ENCODE data around the gene IQGAP1. TPM values are rescaled to one million over a fixed set of nuclear protein-coding genes. Genes with fewer than 3 reads are reported as not detected.

IQGAP1 gene
- total RNA-seq, 6 experiments from 2014 or later, result 172 to 201 (median 185) TPM

DNA sequence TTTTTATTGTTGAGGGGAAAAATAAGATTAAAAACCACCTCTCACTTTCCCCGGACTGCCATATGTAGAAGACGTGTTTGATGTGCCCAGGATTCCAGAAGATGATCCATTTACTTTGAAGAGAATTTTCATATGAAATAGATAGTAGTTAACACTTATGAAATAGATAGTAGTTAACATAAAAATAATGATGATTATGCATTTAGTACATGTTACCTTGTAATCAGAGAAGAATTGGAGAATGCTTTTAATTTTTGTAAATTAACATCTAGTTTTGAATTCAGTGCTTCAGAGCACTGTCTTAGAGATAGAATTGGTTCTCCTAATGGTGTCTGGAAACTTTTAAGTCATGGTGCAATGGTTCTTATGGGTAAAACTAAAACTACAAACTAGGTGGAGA is 95.6 kb downstream of the IQGAP1 start:
- Mint-ChIP-seq H3K9me3 (no peaks in the 10 kb centered on the region), H3K4me3 (no peak overlapping the region), H3K27me3 (ENCODE audit: insufficient read depth) (no peaks in the 10 kb centered on the region; the same call in none of the 2 replicates), H3K4me1 (ENCODE audit: low read depth) (peaks cover 15% of the 10 kb centered on the region), H3K36me3 (ENCODE audit: low read depth) (peaks cover 56% of the 10 kb centered on the region), H3K27ac (no peak overlapping the region)
- TF ChIP-seq, protein P1, sequence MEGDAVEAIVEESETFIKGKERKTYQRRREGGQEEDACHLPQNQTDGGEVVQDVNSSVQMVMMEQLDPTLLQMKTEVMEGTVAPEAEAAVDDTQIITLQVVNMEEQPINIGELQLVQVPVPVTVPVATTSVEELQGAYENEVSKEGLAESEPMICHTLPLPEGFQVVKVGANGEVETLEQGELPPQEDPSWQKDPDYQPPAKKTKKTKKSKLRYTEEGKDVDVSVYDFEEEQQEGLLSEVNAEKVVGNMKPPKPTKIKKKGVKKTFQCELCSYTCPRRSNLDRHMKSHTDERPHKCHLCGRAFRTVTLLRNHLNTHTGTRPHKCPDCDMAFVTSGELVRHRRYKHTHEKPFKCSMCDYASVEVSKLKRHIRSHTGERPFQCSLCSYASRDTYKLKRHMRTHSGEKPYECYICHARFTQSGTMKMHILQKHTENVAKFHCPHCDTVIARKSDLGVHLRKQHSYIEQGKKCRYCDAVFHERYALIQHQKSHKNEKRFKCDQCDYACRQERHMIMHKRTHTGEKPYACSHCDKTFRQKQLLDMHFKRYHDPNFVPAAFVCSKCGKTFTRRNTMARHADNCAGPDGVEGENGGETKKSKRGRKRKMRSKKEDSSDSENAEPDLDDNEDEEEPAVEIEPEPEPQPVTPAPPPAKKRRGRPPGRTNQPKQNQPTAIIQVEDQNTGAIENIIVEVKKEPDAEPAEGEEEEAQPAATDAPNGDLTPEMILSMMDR (IDR thresholded peaks at IDR 0.05), result no peak
- DNase-seq, result no peak

DNA sequence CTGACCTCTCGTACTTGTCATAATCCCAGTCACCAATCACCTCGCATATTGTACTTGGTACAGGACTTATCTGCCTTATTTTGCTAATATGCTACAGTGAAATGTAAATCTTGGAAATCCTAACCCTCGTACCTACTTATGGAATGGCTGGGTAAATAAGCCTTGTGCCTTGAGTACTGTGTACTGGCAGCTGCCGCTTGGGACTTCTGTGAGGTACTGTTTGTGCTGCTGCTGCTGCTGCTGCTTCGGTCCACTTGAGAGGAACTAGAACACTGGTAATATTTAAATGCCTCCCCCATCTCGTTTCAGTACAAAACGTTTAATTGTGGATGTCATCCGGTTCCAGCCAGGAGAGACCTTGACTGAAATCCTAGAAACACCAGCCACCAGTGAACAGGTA is 99.1 kb downstream of the IQGAP1 start:
- no peak for DNase-seq
- H3K27me3 Mint-ChIP-seq (ENCODE audit: insufficient read depth), result no peaks in the 10 kb centered on the region
- peaks cover 66% of the 10 kb centered on the region for H3K36me3 Mint-ChIP-seq (ENCODE audit: low read depth)
- TF ChIP-seq, protein P1 (IDR thresholded peaks at IDR 0.05), result no peak
- no peaks in the 10 kb centered on the region for H3K4me1 Mint-ChIP-seq (ENCODE audit: low read depth)
- no peaks in the 10 kb centered on the region for H3K9me3 Mint-ChIP-seq
- H3K27ac Mint-ChIP-seq, result no peak overlapping the region
- no peak overlapping the region for H3K4me3 Mint-ChIP-seq

DNA sequence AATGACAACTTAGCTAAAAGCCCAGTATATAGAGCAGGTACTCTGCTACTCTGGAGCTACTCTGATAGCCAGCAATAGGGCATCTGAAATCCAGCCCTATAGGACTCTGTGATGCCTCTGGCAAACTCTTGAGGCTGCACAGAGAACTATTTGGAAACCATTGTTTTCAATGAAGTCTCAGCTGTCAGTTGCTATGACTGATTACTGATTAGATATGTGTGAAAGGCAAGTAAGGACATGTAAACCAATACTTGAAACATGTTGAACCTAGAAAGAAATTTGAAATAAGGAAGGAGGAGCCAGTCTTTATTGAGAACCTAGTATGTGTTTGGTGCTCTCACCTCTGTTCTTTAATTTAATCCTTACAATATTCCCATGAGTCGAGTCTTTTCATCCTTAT is 101.5 kb downstream of the IQGAP1 start:
- Mint-ChIP-seq H3K27me3 (ENCODE audit: insufficient read depth) (no peaks in the 10 kb centered on the region), H3K4me1 (ENCODE audit: low read depth) (no peaks in the 10 kb centered on the region), H3K36me3 (ENCODE audit: low read depth) (peaks cover 67% of the 10 kb centered on the region), H3K4me3 (no peak overlapping the region), H3K9me3 (no peaks in the 10 kb centered on the region), H3K27ac (no peak overlapping the region)
- TF ChIP-seq, protein P1 (IDR thresholded peaks at IDR 0.05), result no peak
- no peak for DNase-seq

DNA sequence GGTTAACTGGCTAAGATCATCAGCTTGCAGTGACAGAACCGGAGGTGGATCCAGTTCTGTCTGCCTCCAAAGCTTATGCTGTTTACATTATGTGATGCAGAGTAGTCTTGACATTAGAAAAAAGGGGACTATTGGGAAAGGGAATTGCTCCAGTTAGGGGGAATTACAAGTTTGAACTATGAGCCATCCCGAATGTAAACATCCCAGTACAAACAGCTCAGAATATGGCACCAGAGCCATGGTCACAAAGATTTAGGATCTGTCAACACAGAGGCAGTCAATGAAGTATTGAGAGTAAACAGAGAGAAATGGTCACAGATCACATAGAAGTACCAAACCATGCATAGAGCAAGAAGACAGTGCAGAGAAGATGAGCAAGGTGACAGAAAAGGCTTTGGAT is 101.9 kb downstream of the IQGAP1 start:
- Mint-ChIP-seq H3K9me3 (no peaks in the 10 kb centered on the region), H3K4me1 (ENCODE audit: low read depth) (no peaks in the 10 kb centered on the region), H3K4me3 (no peak overlapping the region), H3K36me3 (ENCODE audit: low read depth) (peaks cover 65% of the 10 kb centered on the region), H3K27ac (no peak overlapping the region), H3K27me3 (ENCODE audit: insufficient read depth) (no peaks in the 10 kb centered on the region)
- no peak for DNase-seq
- TF ChIP-seq, protein P1 (IDR thresholded peaks at IDR 0.05), result no peak

DNA sequence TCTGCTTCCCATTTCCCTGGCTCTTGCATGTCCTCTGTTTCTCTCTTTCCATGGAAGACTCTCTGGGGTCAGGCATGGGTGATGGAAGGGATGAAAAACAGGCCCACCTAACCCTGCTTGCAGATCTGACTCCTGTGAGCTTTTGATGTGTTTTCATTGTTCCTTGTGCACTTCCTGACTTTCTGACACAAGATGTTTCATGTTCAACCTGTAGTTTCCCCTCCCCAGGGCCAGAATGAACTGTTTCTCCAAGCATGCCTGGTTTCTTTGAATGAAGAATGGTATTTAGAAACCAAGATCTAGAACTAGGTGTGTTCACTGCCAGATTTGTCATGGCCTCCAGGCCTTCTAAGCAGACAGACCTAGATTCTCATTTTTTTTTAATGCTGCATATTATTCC is 105.6 kb downstream of the IQGAP1 start:
- Mint-ChIP-seq H3K4me3 (no peak overlapping the region), H3K27ac (peak overlapping the region; percentile 26; the same call in 1 of the 2 replicates), H3K27me3 (ENCODE audit: insufficient read depth) (peaks cover 2% of the 10 kb centered on the region), H3K36me3 (ENCODE audit: low read depth) (peaks cover 49% of the 10 kb centered on the region), H3K4me1 (ENCODE audit: low read depth) (no peaks in the 10 kb centered on the region), H3K9me3 (no peaks in the 10 kb centered on the region)
- no peak for DNase-seq
- TF ChIP-seq, protein P1 (IDR thresholded peaks at IDR 0.05), result no peak

DNA sequence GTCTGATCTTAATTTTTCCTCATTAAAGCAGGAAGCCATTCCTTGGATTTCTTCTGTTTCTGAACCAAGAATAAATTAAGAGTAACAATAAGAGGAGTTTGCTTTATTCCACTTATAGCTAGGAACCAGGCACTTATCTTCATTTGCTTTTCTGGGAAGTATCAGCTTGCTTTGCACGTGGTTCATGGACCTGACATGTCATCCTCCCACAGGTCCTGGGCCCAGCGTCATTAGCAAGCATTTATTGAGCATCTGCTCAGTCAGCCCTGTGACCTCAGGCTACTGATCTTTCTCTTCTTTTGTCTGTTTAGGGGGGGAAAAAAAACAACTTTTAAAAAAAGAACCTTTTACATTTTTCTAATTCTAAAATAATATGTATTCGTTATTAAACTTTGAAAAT is 107.0 kb downstream of the IQGAP1 start:
- Mint-ChIP-seq H3K27me3 (ENCODE audit: insufficient read depth) (peaks cover 2% of the 10 kb centered on the region), H3K36me3 (ENCODE audit: low read depth) (peaks cover 51% of the 10 kb centered on the region), H3K4me1 (ENCODE audit: low read depth) (no peaks in the 10 kb centered on the region), H3K4me3 (no peak overlapping the region), H3K9me3 (no peaks in the 10 kb centered on the region), H3K27ac (no peak overlapping the region)
- TF ChIP-seq, protein P1 (IDR thresholded peaks at IDR 0.05), result no peak
- DNase-seq, result no peak
